Heart left ventricle (tissue), 16 donors: ENCODE measurements around the gene HS6ST1. TPM values are rescaled to one million over a fixed set of nuclear protein-coding genes. Genes with fewer than 3 reads are reported as not detected.
A peak's percentile ranks its signal among the peaks of the same experiment; 100 is the strongest.

Experiments used
- ATAC-seq, 4 donors: fragments of 200-7000 bp; cut with Tn5 transposase; one replicate each; pipeline ENCODE4 v1.9.1; 2020 to 2022; ENCODE audit warnings: moderate library complexity in 4 of 4, mild to moderate bottlenecking in 3 of 4, moderate number of reproducible peaks in 1 of 4
- DNase-seq, 5 donors: peaks; one replicate each; pipeline ENCODE4 v3.0.0-alpha.2; 2020
- H3K27ac ChIP-seq, 12 donors: fragments of 200-600 bp; sonication (generic) in 4 of 12; one replicate each; pipeline versions ENCODE4 v1.5.0 to v1.8.0; 2016 to 2022; ENCODE audit warnings: mild to moderate bottlenecking in 2 of 12
- H3K27me3 ChIP-seq, 9 donors: fragments of 200-600 bp; sonication (generic) in 2 of 9; one replicate each; pipeline versions ENCODE4 v1.5.1 to v1.8.0; 2016 to 2022; ENCODE audit warnings: mild to moderate bottlenecking in 3 of 9
- H3K36me3 ChIP-seq, 9 donors: fragments of 200-600 bp; sonication (generic) in 2 of 9; one replicate each; pipeline versions ENCODE4 v1.5.0 to v1.8.0; 2018 to 2022; ENCODE audit warnings: mild to moderate bottlenecking in 2 of 9
- H3K4me1 ChIP-seq, 12 donors: fragments of 200-600 bp; sonication (generic) in 4 of 12; one replicate each; pipeline versions ENCODE4 v1.5.0 to v1.8.0; 2016 to 2022; ENCODE audit warnings: mild to moderate bottlenecking in 3 of 12
- H3K4me3 ChIP-seq, 12 donors: fragments of 200-600 bp; sonication (generic) in 4 of 12; one replicate each; pipeline versions ENCODE4 v1.5.0 to v1.8.0; 2017 to 2022; ENCODE audit warnings: mild to moderate bottlenecking in 9 of 12, moderate library complexity in 4 of 12
- H3K9me3 ChIP-seq, 12 donors: fragments of 200-600 bp; sonication (generic) in 4 of 12; one replicate each; pipeline versions ENCODE4 v1.5.0 to v1.8.0; 2016 to 2022; ENCODE audit warnings: mild to moderate bottlenecking in 1 of 12
- CTCF ChIP-seq, 12 donors: fragments of 200-600 bp; sonication (generic) in 4 of 12; IDR thresholded peaks; one replicate each; pipeline versions ENCODE4 v1.5.0 to v1.8.0; 2018 to 2022; ENCODE audit warnings: antibody characterized with exemption in 12 of 12, mild to moderate bottlenecking in 5 of 12
- POLR2A ChIP-seq, 2 donors: fragments of 450-650 bp; IDR thresholded peaks; one replicate each; pipeline ENCODE4 v1.6.1; 2017; ENCODE audit warnings: antibody characterized with exemption in 2 of 2, mild to moderate bottlenecking in 2 of 2, moderate library complexity in 2 of 2
- WGBS, 4 donors: extraction: QIAGEN DNeasy Blood & Tissue Kit in 2 of 4; methylation state at CpG; one replicate each; pipeline versions ENCODE4 v1.1.5 to v1.1.7; 2013 to 2018; 5-methylcytosine and 5-hydroxymethylcytosine counted together
- intact Hi-C, 10 donors: fragments of 100-400 bp; cut with DNase I; formaldehyde crosslinking; loops; one replicate each; pipeline versions ENCODE4 v1.11.1 to v1.14.2; 2022
- polyA plus RNA-seq, 2 donors: library from polyadenylated mRNA; stranded (reverse); fragments of 200-250 nt; gene quantifications; one replicate each; pipeline ENCODE4 v1.2.3, GENCODE V29; 2013
- total RNA-seq, 9 donors: library from RNA; depleted of rRNA in 2 of 9; stranded (reverse); fragments of >200 nt in 2 of 9; fragmentation: NEBNext Ultra II Directional in 3 of 9; extraction: Animal tissue kit (Norgen Biotek cat#: 25700) in 3 of 9; gene quantifications; one replicate each; pipeline versions ENCODE4 v1.1.0 to v1.2.4, GENCODE V29; 2016 to 2023
- donor health status: ischemic (EF 13 %, LVEDD 7.1; RV severe dilation, severe dysfunction).
- donor health status: healthy with polysubstance abuse.
- donor health status: DM: no; HTN: yes; CAD: no.
- donor health status: DM: no; HTN: no; CAD: no.
- donor health status: ischemic (EF 25% LVEDD 6.9; RV normal size, moderate dysfunction).
- donor health status: ischemic (EF 25% LVEDD 5.7; RV mildly dilated, moderate dysfunction).
- donor health status: healthy.
- donor health status: DM: yes; HTN: yes; CAD: no.
- donor health status: ischemic (EF 35%, LVEDD 5.7; RV mildly dilated, moderate dysfunction).
- donor health status: nonischemic (EF 11% LVEDD 7.7; RV severe dilation, severe dysfunction).
- donor health status: DM: yes; HTN: yes; CAD: no.
- donor health status: PGD.
- donor health status: ischemic (EF 29% LVEDD 5.4; RV normal size, mild dysfunction).
- donor health status: nonischemic (EF 23%, LVEDD 6.1; RV moderate dilation, normal function).

HS6ST1 gene
- total and polyA plus RNA-seq, 11 donors: 15.6 to 87.3 (median 24.9) TPM

- Histone ChIP-seq H3K27me3 (peaks cover 0 to 4% (median 0%) of the 10 kb centered on the region in 9 donors), H3K27ac (no peak overlapping the region), H3K4me1 (peaks cover 0 to 14% (median 5%) of the 10 kb centered on the region in 12 donors), H3K4me3 (no peak overlapping the region), H3K36me3 (no peaks in the 10 kb centered on the region), H3K9me3 (no peaks in the 10 kb centered on the region)
- DNase-seq (no peak), ATAC-seq (no peak)
- intact Hi-C loops: loop anchor here in 8 of 10 donors (5.0 to 10.0 kb wide), 9 partner anchors 37 to 172 kb away; partner anchors contain the start of gene HS6ST1 (in 3 of the 8)
- WGBS, 4 donors: 85 to 94% (median 87%) methylated on average over 5 of the region's 5 CpGs
- no peak for TF ChIP-seq CTCF (IDR thresholded peaks at IDR 0.05)
- TF ChIP-seq POLR2A (IDR thresholded peaks at IDR 0.05): no peak
Measured at GRCh38 chr2:128234613-128235012, 84.1 kb downstream of the HS6ST1 start.

DNA sequence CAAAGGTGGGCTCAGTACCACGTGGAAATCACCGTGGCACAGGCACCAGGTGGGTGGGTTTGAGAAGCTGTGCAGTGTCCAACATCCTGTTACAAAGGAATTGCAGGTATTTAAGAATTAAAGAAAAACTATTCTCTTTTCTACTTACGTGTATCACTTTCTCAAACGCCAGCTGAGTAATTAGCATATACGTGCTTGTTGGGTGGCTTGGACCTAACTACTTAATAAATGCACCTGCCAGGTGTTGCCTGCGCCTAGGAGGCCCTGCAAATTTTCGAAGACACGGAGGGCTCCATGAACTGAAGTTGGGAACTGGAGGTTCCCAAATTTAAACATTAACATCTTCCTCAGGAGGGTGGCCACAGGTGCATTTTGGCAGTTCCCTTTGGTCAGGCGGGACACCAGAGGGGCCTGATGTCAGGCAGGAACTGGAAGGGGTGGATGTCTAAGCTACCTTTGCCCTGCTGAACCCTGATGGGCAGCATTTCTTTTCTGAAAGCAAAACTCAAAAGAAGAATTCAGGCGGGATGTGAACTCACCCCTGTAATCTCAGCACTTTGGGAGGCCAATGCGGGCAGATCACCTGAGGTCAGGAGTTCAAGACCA lies 84.8 kb downstream of the HS6ST1 start:
- Histone ChIP-seq H3K36me3 (no peaks in the 10 kb centered on the region), H3K9me3 (no peaks in the 10 kb centered on the region), H3K27ac (peak overlapping the region in 1 of 12 donors; percentile 90), H3K27me3 (peaks cover 0 to 4% (median 0%) of the 10 kb centered on the region in 9 donors), H3K4me1 (peaks cover 0 to 14% (median 5%) of the 10 kb centered on the region in 12 donors), H3K4me3 (peak overlapping the region in 8 of 12 donors; percentile 64 to 79 (median 71))
- DNase-seq (no peak), ATAC-seq (no peak)
- intact Hi-C loops: loop anchor here in 9 of 10 donors (2.0 to 10.0 kb wide), 10 partner anchors 37 to 88 kb away; partner anchors contain the start of gene HS6ST1 (in 2 of the 9)
- 46 to 51% (median 47%) methylated on average over 10 to 11 of the region's 11 CpGs for WGBS, 4 donors
- TF ChIP-seq POLR2A (IDR thresholded peaks at IDR 0.05): no peak
- TF ChIP-seq CTCF (IDR thresholded peaks at IDR 0.05): peak in 1 of 12 donors; percentile 7

DNA sequence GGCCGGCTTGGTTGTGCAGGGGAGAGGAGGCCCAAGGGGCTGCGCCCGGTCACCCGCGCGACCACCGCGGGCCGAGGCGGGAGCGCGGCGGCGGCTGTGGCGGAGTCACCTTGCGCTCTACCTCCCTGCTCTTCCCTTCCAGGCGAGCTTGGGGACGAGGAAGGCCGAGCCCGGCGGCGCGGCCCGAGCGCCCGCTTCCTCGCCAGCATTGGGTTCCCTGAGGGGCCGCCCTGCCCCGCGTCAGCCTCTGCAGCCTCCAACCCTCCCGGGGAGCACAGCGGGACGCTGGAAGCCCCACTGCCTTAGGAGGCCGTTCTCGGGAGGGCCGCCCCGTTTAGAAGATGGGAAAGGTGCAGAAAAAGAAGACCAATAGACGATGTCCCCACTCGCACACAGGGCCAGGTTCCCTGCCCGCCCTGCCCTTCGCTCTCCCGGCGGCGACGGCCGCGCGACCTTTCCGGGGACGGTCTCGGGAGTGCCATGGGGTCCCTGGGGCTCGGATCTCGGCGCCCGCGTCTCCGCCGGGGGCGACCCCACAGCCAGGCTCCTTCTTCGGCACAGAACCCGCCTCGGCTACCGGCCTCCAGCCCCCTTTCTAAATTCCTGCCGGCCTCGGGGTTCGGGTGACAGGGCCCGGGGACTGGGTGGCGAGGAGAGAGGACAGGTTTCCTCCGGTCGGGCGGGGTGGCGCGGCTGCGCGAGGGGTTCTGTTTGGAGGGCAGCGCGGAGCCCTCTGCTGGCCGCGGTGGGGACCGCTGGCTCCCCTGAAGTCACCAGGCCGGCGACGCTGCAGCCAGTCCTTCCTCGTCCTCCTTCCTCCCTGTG lies 85.5 kb downstream of the HS6ST1 start:
- H3K4me3 ChIP-seq: peak overlapping the region; percentile 39 to 87 (median 68)
- H3K36me3 ChIP-seq: no peaks in the 10 kb centered on the region
- 0 to 1% (median 1%) methylated on average over 53 to 84 of the region's 84 CpGs for WGBS, 4 donors
- H3K9me3 ChIP-seq: no peaks in the 10 kb centered on the region
- H3K27ac ChIP-seq: peak overlapping the region; percentile 44 to 96 (median 83)
- peaks cover 0 to 4% (median 0%) of the 10 kb centered on the region in 9 donors for H3K27me3 ChIP-seq
- ATAC-seq (peak; percentile 89 to 98 (median 96)), DNase-seq (peak; percentile 87 to 95 (median 92))
- H3K4me1 ChIP-seq: peaks cover 0 to 14% (median 5%) of the 10 kb centered on the region in 12 donors
- intact Hi-C loops: loop anchor here in 9 of 10 donors (2.0 to 10.0 kb wide), 10 partner anchors 36 to 89 kb away; partner anchors contain the start of gene HS6ST1 (in 2 of the 9)
- TF ChIP-seq POLR2A (IDR thresholded peaks at IDR 0.05) (no peak), CTCF (IDR thresholded peaks at IDR 0.05) (peak; percentile 82 to 95 (median 92))

DNA sequence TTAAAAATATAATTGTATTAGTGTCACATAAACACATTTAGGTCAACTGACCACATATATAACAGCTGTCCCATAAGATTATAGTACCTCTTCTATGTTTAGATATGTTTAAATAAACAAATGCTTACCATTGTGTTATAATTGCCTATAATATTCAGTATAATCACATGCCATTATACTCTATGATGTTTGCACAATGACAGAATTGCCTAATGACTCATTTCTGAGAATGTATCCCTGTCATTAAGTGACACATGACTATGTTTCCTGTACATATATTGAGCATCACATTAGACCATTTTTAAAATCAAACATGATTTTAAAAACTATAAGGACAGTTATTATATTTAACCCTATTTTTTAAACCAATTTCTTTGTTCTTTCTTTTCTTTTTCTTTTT lies 89.8 kb downstream of the HS6ST1 start:
- Histone ChIP-seq H3K9me3 (peaks cover 0 to 6% (median 0%) of the 10 kb centered on the region in 12 donors), H3K36me3 (no peaks in the 10 kb centered on the region), H3K4me1 (peaks cover 0 to 12% (median 0%) of the 10 kb centered on the region in 12 donors), H3K27ac (no peak overlapping the region), H3K27me3 (peaks cover 0 to 4% (median 0%) of the 10 kb centered on the region in 9 donors), H3K4me3 (no peak overlapping the region)
- ATAC-seq (no peak), DNase-seq (no peak)
- intact Hi-C loops: no loop called here
- TF ChIP-seq CTCF (IDR thresholded peaks at IDR 0.05): no peak
- no peak for TF ChIP-seq POLR2A (IDR thresholded peaks at IDR 0.05)
